ENCODE measurements around the gene NRM.

Gene NRM

GRCh38 chr6:30721198-30722024 lies 30.6 kb upstream of the NRM start (continued):
- TF ChIP-seq ZNF280D (tag by site-specific recombination; IDR thresholded peaks at IDR 0.05) (no peak), ZNF645 (tag by site-specific recombination; IDR thresholded peaks at IDR 0.05) (no peak; the same call in 1 of the 2 replicates), ZNF561 (tag by site-specific recombination; IDR thresholded peaks at IDR 0.05; ENCODE audit: borderline replicate concordance) (no peak), ZNF792 (tag by site-specific recombination; IDR thresholded peaks at IDR 0.05) (no peak), MZF1 (tag by site-specific recombination; IDR thresholded peaks at IDR 0.05; ENCODE audit: borderline replicate concordance) (peak; percentile 77), ZNF398 (tag by site-specific recombination; IDR thresholded peaks at IDR 0.05) (no peak), ZNF302 (tag by site-specific recombination; IDR thresholded peaks at IDR 0.05; ENCODE audit: low read depth) (no peak), ZBTB48 (tag by site-specific recombination; IDR thresholded peaks at IDR 0.05) (no peak; the same call in 1 of the 2 replicates), ZFP37 (tag by site-specific recombination; IDR thresholded peaks at IDR 0.05) (0 out of 2 replicates have a peak, but pooled peaks have one; percentile 16), ZNF610 (tag by site-specific recombination; IDR thresholded peaks at IDR 0.05; ENCODE audit: borderline replicate concordance) (peak; percentile 28; the same call in 1 of the 2 replicates), SCRT1 (tag by site-specific recombination; IDR thresholded peaks at IDR 0.05; ENCODE audit: borderline replicate concordance) (no peak), PBX3 (CRISPR knock-in tag; IDR thresholded peaks at IDR 0.05) (peak; percentile 78; the same call in 1 of the 2 replicates), ZNF433 (tag by site-specific recombination; IDR thresholded peaks at IDR 0.05; ENCODE audit: low read depth) (peak; percentile 29; the same call in 1 of the 2 replicates), ZBTB8A (tag by site-specific recombination; IDR thresholded peaks at IDR 0.05) (peak; percentile 91; the same call in 1 of the 2 replicates), ZIC2 (tag by site-specific recombination; IDR thresholded peaks at IDR 0.05) (no peak), ZNF404 (tag by site-specific recombination; IDR thresholded peaks at IDR 0.05) (0 out of 2 replicates have a peak, but pooled peaks have one; percentile 8), ZNF184 (tag by site-specific recombination; IDR thresholded peaks at IDR 0.05) (no peak), ZNF155 (tag by site-specific recombination; IDR thresholded peaks at IDR 0.05) (no peak), ZNF341 (tag by site-specific recombination; IDR thresholded peaks at IDR 0.05; ENCODE audit: low read depth) (peak; percentile 90), BCL6B (tag by site-specific recombination; IDR thresholded peaks at IDR 0.05) (no peak), ZNF157 (tag by site-specific recombination; IDR thresholded peaks at IDR 0.05) (no peak), PRDM2 (tag by site-specific recombination; IDR thresholded peaks at IDR 0.05; ENCODE audit: borderline replicate concordance) (no peak; the same call in 1 of the 2 replicates), ZNF354C (tag by site-specific recombination; IDR thresholded peaks at IDR 0.05; ENCODE audit: borderline replicate concordance, low read depth) (no peak), KLF8 (tag by site-specific recombination; IDR thresholded peaks at IDR 0.05) (peak; percentile 82)
